H4 (cell line): Measurements from ENCODE around the gene HPSE2. TPM values are rescaled to one million over a fixed set of nuclear protein-coding genes. Genes with fewer than 3 reads are reported as not detected.
A peak's percentile ranks its signal among the peaks of the same experiment; 100 is the strongest.
"Not testable (repeated sequence)": the region's sequence is repeated elsewhere in the genome, so short reads cannot be mapped to it uniquely, and the experiment has no call there.

Experiments used
- DNase-seq: peaks from one replicate; pipeline ENCODE4 v3.0.0-alpha.2; 2015; ENCODE audit warnings: low spot score
- total RNA-seq: library from RNA; depleted of rRNA; stranded (reverse); fragments of >200 nt; shearing (Covaris generic); gene quantifications from 2 replicates; pipeline ENCODE4 v1.2.3, GENCODE V29; 2014

The HPSE2 gene
- total RNA-seq, 1 experiment from 2014 or later = not detected

DNA sequence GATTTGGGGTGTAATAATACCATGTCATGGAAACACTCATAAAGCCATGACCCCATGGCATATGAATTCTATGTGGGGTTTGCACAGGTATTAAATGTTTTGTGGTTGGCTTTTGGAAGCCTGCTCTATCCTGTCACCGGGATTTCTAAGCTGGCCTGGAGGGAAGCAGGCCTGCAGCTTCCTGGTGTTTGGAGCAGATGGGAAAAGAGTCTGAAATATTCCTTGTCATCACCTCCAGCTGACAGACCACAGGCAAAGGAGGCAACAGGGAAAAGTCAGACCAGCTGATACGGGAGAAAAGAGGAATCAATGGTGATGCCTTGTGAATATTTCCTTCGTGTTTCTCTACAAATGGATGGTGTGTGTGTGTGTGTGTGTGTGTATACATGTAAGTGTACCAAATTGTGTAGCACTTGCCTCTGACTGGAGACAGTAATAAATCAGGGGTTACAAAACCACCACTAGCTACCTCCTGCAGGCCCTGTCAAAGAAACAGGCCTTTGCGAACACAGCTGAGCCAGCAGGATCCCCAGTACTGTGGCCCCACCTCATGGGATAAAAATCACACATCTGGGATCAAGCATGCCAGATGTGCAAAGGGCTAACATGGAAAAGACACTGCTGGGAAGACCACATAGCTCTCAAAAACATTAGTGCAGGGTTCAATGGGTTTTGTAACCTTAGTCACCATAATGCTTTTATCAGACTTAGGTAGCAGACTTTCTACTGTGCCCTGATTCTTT is 668.1 kb downstream of the HPSE2 start:
- DNase-seq = no peak

DNA sequence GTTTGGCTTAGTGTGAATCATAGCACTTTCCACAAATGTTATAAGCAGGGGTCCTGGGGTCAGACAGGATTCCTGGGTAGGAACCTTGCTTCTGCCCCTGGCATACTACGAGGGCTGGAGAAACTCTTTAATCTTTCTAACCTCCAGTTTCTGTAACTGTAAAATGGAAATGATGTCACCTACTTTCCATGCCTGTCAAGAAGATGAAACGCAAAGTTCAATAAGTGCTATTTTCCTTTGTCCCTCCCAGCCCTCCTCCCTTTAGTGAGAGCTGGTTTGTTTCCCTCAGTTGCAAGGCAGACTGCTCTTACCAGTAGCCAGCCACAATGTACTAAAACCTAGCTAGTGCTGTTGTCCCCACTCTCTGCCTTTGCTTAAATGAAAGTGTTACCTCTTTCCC is 671.8 kb downstream of the HPSE2 start:
- DNase-seq = no peak

DNA sequence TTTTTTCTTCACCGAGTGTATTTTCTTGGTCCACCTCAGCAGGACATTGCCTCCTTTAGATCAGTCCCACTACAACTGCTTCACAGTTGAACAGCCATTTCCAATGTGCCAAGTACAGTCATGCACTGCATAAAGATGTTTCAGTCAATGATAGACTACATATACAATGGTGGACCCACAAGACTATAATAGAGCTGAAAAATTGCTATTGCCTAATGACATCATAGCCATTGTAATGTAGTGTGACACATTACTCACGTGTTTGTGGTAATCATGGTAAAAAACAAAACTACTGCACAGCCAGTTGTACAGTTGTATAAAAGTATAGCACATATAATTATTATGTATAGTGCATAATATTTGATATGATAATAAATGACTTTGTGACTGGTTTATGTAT is 675.1 kb downstream of the HPSE2 start:
- DNase-seq = no peak

DNA sequence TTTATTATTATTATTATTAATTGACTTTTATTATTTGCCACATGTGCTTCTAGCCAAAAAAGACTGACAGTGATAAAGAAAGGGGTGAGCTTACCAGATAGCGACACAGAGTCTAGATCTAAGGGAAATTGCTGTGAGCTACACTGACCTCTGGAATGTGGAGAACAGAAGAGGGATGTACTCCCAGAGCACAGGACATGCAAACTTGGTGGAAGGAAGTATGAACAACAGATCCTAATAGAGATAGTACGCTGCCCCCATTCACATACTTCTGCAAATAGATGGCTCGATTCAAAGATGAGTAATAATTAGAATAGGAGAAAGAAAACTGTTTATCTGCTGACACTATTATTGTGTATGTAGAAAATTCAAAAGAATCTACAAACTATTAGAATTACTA is 679.6 kb downstream of the HPSE2 start:
- no peak for DNase-seq

DNA sequence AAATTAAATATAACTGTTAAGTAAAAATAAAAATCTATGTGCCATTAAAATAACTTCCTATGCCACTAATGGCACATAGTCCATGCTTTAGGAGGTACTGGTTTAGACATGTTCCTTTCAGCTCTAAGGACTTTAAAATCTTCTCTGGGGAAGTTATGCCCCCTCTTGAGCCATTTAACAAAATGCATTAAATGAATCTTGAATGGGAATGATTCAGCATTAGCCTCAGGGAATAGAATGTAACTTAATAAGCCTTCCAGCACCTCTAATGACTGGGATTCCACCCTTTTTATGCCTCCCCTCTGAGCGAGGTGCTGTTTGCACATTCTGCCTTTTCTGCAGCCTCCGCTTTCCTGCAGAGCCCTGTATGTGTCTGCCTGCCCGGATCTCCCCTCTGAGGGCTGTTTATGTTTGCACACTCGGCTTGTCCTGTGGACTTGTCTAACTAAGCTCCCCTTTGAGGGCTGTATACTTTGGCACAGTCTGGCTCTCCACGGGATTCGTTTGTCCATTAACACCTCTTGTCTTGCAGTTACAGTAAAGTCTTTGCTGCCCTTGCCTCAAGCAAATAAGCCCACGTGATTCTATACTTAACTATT is 680.5 kb downstream of the HPSE2 start:
- no peak for DNase-seq

- not testable (repeated sequence) for DNase-seq
Observed at GRCh38 chr10:98541561-98541960, 694.1 kb downstream of the HPSE2 start.

DNA sequence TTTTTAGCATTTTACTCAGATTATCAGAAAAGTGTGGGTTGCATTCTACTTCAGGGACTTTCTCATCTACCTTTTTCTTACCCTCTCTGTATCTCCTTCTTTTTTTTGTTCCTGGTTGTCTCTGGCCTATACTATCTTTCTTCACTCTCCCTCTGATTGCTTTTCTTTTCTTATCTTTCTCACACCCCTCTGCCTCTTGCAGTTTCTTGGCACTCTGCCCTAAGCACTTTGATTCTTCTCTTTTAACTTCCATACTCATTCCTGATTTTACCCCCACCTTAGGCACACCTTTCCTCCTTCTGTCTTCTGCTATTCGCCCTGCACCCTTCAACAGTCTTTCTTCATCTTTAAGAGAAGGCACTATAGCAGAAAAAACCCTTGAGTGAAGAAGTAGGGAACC is 696.1 kb downstream of the HPSE2 start:
- no peak for DNase-seq

GRCh38 chr10:98538472-98538871 is 697.2 kb downstream of the HPSE2 start:
- no peak for DNase-seq

DNA sequence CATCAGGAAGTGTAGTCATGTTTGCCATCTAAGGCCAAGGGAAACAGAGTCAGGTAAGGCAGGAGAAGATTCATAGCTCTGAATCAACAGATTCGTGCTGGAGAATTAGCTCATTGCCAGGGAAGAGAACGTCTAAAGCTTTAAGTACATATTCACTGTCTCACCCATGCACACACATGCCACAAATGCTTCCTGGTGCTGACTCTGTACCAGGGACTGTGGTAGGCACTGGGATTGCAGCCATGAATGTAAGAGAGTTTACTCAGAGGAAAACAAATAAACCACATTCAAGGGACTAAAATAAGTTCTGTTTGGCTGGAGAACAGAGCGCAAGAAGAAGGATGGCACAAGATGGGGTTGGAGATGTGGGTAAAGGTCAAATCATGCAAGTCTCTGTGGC is 699.1 kb downstream of the HPSE2 start:
- peak; percentile 73 for DNase-seq

GRCh38 chr10:98533746-98534445 is 701.8 kb downstream of the HPSE2 start:
- DNase-seq = no peak

- no peak for DNase-seq
Observed at GRCh38 chr10:98533241-98533640, 702.4 kb downstream of the HPSE2 start.

DNA sequence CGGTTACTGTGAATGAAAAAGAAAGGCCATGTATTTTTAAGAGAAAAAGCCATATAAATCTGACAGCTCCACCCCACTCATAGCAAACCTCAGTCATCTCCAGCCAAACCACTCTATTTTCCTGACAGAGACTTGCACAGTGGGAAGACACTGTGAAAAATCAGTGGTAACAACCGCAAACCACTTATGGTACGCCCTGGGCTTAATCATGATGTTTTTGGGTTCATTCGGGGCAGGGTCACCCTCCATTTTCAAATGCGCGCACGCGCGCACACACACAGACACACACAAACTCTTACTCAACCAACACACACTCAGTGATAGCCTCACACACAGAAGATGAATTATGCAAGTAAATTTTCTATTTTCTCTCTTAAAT is 706.9 kb downstream of the HPSE2 start:
- DNase-seq = no peak

GRCh38 chr10:98528166-98528804 is 707.4 kb downstream of the HPSE2 start:
- DNase-seq = peak; percentile 9

GRCh38 chr10:98525969-98526368 is 709.7 kb downstream of the HPSE2 start:
- DNase-seq = no peak

DNA sequence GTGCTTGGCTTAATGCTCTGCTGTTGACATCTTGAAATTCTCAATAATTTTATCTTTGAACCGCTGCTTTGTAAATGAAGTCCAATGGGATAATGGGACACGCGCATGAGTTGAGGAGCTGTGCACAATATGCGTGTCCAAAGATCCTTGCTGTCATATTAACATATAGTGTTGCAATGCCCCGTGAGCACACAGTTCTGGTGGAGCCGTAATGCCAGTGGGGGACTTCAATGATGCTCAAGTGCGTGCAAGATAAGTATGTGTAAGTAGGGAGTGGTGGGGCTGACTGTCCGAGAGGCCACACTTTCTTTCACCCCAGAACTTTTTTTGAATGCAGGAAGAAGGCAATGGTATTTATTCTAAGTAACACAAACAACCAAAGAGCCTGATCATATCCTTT is 711.5 kb downstream of the HPSE2 start:
- no peak for DNase-seq

DNA sequence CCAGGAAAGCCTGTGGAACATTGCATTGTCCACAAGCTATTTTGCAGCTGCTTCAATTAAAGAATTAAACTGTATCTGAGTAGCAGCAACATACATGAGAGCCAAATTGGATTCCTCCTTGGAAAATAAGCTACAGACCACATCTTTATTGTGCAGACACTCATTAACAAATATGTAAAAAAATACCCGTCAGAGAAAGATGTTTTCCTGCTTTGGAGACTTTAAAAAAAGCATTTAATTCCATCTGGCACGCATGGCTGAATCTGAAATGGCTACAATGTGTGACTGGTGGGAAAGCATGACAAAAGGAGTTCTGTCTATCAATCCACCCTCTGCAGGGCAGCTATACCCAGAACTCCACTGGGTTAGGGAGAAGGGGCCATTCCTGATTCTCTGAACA is 715.8 kb downstream of the HPSE2 start:
- DNase-seq = no peak

DNA sequence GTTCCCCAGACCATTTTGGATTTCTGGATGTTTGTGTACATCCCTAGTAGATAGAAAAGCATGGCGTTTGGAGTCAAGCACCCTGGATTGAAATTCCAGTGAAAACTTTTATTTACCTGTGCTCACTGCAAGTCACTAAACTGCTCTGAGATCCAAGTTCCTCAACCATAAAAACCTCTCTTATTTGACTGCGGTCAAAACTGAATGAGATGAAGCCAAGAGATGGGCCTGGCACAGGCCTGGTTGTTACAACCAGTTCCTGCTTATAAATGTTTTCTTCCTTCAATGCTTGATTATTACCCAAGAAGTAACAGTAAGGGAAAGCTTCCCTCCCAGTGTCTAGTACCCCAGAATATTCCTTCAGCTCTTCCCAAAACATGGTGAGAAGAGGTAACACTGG is 718.0 kb downstream of the HPSE2 start:
- no peak for DNase-seq

GRCh38 chr10:98516352-98516751 is 719.3 kb downstream of the HPSE2 start:
- no peak for DNase-seq

DNA sequence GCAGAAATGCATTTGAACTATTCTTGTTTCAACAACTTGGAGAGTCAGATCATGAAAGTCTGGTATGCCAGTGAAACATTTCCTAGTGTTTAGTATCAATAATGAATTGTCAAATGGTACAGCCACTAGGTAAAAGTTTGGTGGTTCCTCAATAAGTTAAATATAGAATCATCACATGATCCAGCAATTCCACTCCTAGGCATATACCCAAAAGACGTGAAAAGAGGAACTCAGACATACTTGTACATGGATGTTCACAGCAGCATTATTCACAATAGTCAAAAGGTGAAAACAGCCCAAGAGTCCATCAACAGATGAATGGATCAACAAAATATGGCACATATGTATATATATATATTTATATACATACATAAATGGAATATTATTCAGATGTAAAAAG is 721.9 kb downstream of the HPSE2 start:
- no peak for DNase-seq

DNA sequence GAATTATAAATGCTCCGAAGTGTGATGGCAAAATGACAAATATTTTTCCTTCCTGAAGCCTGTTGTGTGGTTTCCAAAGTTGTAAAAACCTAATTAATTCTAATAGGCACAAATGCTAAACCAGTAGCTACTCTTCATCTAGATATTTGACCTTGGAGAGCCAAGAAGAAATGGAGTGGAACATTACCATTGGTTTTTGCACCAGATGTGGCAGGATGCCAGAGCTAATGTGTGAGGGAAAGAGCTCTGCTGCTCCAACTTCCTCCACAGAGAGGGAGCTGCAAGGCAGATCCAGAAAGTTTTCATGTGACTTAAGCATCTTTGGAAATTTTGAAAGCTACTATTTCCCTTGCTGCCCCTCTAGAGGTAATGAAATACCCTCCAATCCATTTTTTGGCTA is 723.8 kb downstream of the HPSE2 start:
- no peak for DNase-seq

DNA sequence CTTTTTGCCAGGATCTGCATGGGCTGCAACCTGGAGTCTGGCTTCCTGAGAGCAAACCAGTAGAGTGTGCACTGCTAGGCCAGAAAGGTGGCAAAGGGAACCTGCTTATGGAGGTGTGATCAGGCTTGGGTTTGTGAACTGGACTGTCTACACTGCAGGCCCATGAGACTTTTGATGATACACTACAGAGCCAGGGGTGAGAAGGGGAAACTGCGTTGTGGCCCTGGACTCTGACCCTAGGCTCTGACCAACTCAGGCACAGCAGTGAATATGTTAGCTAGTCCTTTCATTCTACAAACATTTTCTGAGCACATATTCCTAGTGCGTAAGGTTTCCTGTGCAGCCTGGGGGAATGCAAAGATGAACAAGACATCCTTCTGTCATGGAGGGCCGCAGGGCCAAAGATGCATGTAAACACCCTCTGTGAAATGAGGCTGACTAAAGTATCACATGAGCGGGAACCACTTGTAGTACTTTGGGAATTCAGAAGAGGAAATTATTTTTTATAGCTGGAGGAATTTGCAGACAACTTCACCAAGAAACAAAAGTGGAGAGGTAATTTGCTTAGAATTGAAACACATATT is 725.1 kb downstream of the HPSE2 start:
- no peak for DNase-seq

DNA sequence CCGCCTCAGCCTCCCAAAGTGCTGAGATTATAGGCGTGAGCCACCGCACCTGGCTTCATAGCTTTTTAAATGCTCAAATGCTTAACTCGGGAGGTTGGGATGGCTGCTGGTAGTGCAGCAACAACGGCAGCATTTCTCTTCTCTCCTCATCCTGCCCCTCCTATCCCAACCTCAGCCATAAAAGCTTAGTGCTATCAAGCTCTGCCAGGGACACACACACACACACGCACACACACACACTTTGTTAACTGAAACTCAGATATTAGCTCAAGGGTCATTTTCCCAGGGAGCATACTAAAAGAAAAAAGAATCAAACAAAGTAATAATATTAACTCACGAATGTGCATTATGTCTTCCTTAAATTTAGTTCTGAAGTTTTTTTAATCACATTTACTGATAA is 725.9 kb downstream of the HPSE2 start:
- no peak for DNase-seq
